Inferior parietal cortex (tissue), 1 donor: ENCODE results near the gene SLX9.
"Not testable (repeated sequence)": the region's sequence is repeated elsewhere in the genome, so short reads cannot be mapped to it uniquely, and the experiment has no call there.

ENCODE experiments used
- DNase-seq: peaks from one replicate; pipeline ENCODE4 v3.0.0-alpha.2; 2016; ENCODE audit errors: extremely low spot score

The SLX9 gene

DNA sequence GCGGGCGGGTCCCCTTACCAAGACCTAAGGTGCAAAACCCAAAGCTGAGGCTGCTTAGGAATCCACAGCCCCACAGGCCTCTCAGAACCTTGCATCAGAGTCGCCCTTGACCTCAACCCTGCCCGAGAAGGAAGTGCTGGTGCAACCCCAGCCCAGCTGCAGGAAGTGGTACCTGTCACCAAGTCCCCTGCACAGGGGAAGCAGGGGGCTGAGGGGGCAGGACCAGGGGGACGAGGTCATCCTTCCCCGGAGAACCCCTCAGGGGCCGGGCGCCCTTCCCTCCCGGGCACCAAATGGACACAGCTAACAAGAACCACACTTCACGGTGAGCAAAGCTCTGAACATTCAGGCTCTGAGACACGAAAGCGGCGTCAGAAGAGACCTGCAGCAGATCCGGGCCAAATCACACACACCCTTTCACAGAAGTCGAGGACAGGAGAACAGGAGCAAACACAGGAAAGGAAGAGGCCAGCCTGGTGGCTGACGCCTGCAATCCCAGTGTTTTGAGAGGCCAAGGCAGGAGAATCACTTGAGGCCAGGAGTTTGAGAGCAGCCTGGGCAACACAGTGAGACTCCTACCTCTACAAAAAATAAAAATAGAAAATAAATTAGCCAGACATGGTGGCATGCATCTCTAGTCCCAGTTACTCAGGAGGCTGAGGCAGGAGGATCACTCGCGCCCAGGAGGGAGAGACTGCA, 25.5 kb upstream of the SLX9 start:
- no peak for DNase-seq

DNA sequence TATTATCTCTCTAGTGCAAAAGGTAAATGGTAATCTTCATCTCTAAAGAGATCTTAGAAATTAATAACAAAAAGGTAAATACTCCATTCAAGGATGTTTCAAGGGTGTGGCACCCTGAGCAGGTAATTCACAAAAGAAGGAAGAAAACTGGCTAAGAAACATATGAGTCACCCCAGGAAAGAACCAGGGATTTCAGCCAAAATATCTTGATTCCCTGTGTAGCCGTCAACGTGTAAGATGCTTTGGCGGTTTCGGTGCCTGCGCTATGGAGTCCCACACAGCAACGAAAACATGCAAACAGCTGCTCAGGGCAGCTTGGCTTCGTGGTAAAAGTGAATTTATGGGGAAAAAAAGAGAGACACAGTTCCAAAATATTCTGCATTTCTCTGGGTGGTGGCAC, 22.9 kb upstream of the SLX9 start:
- no peak for DNase-seq

DNA sequence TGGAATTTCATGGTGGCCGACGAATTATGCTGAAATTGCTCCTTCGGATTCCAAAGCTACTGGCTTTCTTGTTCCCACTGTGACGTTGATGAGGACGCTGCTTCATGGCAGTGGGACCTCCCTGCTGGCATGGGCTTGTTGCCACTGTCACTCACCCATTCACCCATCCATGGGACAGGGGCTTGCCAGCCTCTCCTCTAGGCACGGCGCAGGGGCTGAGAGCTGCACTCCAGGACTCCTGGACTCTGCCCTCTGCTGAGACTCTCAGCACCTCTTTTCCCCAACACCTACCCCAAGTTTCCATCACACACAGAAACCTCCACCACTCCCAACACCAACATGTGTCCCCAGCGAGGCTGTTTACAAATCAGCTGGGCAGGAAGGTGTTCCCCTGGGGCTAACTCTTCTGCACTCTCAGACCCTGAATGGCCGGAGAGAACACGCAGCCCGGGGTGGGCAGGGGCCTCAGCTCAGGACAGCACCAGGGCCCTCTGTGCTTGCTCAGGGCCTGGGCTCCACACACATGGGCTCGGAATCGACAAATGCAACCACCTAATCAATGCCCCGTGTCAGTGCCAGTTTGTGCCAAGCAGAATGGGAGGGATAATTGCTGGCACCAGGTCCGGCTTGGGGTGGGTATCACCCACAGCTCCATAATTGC, 22.3 kb upstream of the SLX9 start:
- DNase-seq, result no peak

DNA sequence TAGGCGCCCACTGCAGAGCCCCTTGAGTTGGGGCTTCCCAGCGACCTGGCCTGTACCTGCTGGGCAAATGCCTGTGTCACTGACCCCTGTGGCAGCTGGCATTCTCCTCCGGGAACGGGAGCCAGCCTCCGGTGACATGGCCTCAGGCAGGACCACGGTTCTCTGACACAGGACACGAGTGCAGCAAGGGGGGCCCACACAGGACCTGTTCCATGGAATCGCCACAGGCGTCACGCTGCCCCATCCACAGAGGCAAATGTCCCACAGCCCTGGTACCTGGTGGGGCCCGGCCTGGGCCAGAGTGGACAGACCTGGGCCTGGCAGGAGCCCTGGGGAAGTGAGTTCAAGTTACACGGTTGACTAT, 21.7 kb upstream of the SLX9 start:
- DNase-seq, result no peak

DNA sequence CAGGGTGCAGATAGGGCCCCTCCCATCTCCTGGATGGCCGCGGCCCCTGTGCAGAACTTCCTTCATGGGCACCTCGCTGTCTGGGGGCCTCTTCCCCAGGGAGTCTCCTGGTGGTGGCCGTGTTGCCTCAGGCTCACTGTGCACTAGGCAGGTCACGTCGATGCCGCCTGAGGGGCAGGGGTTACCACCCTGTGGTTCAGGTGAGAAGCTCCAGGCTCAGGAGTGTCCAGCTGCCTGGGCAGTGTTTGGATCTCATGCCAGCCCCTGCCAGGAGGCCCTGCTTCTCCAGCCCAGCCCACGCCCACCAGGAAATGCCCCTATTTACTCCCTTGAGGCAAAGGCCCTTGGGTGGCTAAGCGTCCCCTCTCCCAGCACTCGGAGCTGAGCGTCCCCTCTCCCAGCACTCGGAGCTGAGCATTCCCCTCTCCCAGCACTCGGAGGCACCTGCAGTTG, 21.2 kb upstream of the SLX9 start:
- no peak for DNase-seq

DNA sequence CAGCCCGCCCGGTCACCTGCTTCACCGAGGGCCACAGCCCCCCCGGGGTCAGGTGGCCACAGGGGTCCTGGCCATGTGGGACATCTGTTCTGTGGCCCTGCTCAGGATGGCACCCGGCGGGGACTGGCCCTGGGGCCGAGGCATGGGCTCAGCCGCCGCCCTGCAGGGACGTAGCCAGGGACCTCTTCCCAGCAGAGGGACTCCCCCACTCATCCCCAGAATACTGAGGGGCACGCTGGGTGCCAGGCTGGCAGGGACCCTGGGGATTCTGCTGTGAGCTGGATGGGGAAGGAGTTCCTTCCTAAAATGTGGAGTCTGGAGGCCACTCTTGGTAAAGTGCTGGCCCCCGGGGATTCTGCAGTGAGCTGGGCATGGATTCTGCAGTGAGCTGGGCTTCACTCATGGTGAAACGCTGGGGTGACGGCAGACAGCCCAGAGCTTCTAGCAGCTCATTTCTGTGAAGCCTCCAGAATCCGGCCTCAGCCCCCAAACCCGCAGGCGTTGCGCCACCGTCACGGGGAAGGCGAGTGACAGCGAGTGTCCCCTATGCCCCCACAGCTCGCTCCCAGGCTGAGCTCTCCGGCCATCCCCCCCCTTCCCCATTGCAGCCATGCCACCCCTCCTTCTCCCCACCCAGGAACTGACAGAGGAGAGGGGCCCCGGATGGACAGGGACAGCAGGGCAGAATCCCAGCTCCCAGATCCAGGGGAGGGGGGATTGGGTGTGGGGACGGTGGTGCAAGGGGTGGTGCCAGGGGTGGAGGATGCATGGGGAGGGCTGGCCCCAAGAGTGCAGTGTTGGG, 20.5 kb upstream of the SLX9 start:
- DNase-seq, result no peak

DNA sequence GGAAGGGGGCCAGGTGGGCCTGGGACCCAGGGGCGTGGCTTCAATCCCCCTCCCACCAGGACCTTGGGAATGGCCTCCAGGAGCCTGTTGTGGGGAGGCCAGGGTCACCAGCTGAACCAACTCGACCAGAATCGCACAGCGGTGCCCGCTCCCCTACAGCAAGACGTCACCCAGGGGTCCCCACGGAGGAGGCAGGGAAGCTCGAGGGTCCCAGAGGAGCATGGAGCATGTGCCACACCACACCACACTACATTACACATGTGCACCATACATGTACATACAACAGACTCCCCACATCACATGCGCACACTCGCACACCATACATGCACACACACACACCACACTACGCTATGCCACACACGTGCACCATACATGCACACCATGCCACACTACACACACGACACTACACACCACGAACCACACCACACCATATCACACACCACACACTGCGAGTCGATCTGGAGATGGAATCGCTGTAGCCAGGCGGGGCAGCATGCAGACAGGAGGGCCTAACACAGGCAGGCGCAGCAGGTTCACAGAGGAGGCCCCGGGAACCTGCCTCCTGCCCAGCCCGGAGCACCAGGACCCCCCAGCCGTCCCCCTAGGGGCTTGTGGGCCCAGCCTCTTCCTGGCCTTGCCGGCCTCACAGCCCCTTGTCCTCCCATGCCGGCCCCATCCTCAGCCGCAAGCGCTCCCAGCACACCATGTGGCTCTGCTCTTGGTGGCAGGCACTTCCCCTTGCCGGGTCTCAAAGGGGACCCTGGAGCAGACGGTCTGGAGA, 19.7 kb upstream of the SLX9 start:
- DNase-seq, result no peak

DNA sequence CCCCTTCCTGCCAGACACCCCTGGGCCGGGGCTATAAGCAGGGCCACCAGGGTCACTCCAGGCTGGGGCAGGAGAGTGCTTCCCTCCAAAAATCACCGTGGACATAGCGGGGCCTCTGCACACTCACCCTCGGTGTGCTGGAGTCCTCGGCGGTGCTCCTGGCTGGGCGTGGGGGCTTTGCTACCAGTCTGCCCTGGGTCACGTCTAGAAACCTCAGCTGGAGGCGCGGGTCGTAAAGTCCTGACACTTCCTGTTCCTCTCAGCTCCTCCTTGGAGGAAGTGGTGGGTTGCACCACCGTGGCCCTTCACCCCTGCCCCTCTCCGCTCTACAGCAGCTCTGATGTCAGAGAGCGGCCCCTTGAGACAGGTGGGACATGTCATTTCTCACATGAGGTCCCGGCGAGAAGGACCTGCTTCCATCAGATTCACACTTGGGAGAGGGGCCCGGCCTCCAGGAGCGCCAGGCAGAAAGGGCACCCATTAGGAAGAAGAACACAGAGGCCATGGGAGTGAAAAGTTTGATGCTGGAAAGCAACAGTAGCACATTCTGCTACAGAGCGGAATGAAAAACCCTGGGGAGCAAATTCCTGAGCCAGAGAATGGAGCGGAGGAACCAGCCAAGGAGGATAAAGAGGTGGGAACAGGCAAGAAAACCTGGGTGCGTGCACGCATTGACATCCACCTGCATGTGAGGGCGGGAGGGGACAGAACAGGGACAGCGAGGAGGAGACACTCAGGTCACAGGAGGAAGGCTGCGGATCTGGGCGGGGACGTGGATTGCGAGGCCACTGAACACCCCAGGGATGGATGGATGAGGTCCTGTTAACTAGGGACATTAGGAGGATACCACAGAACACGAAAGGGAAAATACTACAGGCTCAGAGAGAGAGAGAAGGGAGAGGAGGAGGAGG, 18.9 kb upstream of the SLX9 start, which contains the start of gene ITGB2:
TSS of gene ITGB2 (minus strand) at position 206 of the 911 bp plus-strand sequence. CDS start 10,117 bp downstream, outside the sequence.
- DNase-seq, result no peak

DNA sequence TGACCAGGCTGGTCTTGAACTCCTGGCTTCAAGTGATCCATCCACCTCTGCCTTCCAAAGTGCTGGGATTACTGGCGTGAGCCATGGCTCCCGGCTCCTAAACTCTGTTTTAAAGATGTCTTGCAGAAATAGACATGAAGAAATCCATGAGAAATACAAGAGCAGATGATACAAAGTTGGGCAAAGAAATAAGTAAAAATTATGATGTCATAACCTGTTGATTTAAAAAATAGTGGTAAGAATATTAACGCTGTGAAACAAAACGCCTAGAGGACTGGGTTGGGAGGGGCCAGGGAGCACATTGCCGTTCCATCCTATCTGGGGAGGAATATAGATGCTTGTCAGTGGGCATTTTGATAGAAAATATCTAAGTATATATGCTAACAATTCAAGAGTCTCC, 17.9 kb upstream of the SLX9 start:
- no peak for DNase-seq

DNA sequence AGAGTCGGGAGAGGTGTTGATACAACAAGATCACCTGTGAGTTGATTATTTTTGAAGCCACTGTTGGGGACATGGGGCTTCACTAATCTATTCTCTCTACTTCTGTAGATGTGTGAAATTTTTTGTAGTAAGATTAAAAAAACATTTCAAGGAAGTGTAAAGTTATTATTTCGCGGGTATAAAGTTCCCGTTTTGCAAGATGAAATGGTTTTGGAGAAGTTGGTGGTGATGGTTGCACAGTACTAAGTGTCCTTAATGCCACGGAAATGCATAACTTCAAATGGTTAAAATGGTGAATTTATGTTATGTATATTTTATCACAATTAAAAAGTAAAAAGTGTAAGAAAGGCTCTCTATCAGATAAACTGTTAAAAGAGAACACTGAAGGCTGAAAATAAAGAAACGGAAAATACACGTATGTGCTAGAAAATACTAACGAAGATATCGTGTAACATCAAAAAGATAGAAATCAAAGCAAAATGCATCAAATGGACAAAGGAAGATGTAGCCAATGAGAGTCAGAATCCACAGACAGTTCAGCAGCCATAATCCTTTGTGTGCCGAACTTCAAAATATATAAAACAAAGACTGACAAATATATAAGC, 16.2 kb upstream of the SLX9 start:
- no peak for DNase-seq

DNA sequence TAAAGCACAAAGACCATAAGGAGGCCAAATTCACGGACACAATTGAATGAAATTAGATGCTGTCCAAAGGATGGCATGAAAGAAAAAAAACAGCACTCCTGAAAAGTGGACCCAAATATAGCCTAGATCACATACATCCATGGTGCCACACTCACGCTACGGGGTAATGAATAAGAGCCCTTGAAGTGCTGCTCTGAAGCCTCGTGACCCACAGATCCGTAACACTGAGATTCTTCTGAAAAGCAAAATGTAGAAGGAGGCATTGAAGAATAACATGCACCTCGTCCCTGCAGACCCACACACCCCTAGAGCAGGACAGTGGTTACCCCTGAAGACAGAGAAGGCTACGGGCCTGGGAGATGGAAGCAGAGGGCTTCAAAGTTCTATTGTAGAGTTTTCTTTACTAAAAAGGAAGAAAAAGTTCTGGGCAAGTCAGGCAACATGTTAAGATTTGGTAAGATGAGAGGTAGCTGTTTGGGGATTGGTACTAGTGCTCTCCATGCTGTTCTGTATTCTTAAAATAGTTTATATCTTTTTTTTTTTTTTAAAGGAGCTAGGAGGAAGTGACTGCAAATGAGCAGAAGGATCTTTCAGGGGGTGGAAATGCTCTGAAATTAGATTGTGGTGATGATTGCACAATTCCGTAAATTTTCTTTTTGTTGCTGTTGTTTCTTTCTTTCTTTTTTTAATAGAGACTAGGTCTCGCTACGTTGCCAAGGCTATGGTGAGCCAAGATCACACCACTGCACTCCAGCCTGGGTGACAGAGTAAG, 15.0 kb upstream of the SLX9 start:
- no peak for DNase-seq

DNA sequence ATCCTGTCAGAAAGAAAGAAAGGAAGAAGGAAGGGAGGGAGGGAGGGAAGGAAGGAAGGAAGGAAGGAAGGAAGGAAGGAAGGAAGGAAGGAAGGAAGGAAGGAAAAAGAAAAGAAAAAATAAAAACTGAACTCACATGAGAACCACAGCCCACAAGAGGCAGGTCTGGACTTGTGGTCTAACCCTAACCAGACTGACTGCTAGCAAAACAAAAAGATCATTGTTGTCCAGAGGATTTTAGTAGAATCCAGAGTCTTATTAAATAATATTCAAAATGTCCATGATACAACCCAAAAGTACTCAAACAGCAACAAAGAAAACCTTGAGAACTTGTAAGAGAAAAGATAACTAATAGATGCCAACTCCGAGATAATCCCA, 14.5 kb upstream of the SLX9 start:
- no peak for DNase-seq

DNA sequence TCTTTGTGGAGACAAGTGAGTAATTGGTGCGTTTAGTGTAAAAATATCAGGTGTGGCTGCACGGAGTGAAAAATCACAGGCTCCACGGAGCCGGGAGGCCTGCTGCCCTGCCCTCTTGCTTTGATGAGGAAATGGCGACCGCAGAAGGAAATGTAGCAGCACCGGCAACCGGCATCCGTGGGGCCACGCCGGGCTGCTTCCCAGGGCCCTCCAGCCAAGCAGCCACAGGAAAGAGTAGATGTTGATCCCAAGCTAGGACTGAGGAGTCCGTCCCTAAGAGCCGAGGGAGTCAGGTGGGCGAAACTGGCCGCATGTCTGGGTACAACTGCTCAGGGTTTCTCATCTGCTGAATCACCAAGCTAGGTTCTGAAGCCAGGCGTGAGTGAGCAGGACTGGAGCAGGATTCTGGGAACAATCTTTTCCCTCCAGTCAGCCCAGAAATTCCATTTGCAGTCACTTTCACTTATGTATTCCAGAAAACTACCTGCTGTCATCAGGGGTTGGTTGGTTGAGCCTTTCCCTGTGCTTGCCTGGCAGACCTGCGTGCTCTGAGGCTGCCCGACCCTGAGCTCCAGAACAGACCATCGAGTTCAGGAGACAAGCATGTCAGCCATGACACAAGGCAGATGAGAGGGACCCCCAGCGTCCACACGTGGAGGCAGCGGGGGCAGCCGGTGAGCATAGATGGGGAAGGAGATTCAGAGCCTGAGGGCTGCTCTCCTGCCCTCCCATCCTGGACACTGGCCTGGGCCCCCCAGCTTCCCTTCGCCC, 13.3 kb upstream of the SLX9 start:
- DNase-seq, result no peak

DNA sequence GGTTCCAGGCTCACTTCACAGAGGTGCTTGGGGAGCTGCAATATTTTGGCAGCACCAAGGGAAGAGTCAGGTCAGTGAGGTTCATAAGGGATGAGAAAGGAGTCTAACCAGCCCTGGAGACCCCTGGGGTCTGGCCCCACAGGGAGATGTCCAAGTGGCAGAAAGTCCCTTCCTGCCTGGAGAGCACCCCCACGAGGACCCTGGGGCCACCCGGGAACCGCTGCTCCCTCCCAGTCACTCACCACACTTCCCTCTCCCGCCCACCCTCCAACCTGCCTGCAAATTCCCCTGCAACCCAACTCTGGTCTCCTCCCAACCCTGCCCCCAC, 12.6 kb upstream of the SLX9 start:
- DNase-seq, result no peak

DNA sequence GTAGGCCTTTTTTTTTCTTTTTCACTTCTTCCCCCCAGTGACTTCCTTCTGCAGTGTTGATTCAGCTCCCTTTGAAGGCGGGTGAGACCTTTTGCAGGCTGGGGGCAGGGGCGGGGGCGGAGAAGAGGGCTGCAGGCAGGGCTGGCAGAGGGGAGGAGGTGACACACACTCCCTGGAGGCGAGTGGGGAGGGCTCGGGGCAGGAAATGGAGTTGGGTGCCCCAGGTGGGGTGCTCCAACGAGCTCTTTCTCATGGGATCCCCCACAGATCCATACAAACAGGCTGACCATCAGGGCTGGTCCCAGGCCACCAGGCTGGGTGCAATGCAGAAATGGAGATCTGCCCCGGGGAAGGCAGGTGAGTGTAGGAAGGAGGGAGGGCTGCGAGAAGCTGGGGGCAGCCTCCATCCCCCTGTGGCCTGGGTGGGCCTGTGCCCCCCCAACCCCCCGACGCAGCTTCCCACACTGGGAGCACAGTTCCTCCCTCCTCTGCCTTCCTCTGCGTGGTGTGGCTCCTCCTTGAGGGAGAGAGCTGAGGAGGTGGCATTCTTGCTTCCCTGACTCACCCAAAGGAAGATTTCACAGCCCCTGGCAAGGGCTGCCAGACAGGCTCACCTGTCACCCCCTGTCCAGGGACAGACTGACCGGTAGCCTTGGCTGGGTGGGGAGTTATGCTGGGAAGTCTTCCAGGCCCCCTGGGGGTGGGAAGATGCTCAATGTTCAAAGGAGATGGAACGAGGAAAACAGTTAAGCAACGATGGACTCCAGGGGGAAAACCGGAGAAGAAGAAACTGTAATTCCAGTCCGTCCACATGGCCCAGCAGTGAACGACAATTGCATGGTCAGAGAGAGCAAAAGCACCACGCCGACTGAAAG, 12.0 kb upstream of the SLX9 start:
- DNase-seq, result no peak

DNA sequence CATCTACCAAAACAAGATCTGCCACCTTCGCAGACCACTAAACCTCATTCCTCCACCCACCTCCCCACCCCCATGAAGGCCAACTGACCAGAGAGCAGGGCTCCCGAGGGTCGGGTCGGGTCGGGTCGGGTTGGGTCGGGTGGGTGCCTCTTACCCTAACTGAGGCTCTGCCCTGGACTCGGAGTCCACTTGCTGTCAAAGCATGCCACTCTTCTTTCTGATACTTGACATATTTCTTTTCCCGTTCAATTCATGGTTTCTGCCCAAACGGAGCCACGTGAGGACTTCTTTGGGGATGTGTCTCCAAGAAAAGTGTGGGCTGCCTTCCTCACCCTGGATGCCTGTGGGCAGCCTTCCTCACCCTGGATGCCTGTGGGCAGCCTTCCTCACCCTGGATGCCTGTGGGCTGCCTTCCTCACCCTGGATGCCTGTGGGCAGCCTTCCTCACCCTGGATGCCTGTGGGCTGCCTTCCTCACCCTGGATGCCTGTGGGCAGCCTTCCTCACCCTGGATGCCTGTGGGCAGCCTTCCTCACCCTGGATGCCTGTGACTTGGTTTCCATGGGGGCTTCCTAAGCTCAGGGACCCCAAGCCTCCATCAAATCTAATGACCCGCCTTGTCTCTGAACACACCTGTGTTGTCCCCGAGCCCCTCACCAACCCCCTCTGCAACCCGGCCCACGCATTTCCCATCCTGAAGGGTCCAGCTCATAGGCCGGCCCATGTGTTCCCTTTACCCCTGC, 11.2 kb upstream of the SLX9 start:
- not testable (repeated sequence) for DNase-seq

DNA sequence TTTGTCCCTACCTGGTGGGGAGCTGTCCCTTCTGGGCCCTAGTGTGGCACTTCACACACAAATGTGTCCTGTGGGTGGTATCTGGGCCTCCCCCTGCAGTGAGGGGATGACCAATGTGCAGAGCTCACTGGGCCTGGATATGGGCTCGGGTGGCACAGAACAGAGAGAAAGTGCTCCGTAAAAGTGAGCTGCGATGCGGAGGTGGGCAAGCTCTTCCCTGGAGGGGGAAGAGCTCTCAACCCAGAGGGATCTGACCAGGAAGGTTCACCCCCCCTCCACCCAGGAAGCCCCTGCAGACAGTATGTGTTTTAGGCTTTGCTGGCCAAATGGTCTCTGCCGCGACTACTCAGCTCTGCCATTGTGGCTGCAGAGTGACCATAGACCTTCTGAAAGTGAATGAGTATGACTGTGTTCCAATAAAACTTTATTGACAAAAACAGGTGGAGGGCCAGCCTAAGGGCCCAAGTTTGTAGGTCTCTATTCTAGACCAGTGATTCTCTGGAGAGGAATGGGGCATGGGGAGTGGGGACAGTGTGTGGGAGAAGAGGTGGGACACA, 10.5 kb upstream of the SLX9 start:
- DNase-seq, result no peak
